Tibial nerve (tissue), 4 donors: ENCODE data around the gene CFAP97.

Source experiments
- CTCF ChIP-seq, 5 experiments: fragments of 200-600 bp in 3 of 5; fragments of 450-650 bp in 2 of 5; sonication (generic) in 3 of 5; IDR thresholded peaks; one replicate each; pipeline ENCODE4 v1.5.1; 2016 to 2019; ENCODE audit warnings: antibody characterized with exemption in 5 of 5, mild to moderate bottlenecking in 3 of 5, moderate library complexity in 2 of 5
- EP300 ChIP-seq, 2 donors: sonication (generic); formaldehyde crosslinking; IDR thresholded peaks; one replicate each; pipeline ENCODE4 v1.6.1; 2017; ENCODE audit warnings: antibody characterized with exemption in 2 of 2, mild to moderate bottlenecking in 1 of 2
- POLR2A ChIP-seq, 2 donors: fragments of 450-650 bp; IDR thresholded peaks; one replicate each; pipeline ENCODE4 v1.6.1; 2017; ENCODE audit warnings: antibody characterized with exemption in 2 of 2, mild to moderate bottlenecking in 2 of 2, moderate library complexity in 2 of 2

DNA sequence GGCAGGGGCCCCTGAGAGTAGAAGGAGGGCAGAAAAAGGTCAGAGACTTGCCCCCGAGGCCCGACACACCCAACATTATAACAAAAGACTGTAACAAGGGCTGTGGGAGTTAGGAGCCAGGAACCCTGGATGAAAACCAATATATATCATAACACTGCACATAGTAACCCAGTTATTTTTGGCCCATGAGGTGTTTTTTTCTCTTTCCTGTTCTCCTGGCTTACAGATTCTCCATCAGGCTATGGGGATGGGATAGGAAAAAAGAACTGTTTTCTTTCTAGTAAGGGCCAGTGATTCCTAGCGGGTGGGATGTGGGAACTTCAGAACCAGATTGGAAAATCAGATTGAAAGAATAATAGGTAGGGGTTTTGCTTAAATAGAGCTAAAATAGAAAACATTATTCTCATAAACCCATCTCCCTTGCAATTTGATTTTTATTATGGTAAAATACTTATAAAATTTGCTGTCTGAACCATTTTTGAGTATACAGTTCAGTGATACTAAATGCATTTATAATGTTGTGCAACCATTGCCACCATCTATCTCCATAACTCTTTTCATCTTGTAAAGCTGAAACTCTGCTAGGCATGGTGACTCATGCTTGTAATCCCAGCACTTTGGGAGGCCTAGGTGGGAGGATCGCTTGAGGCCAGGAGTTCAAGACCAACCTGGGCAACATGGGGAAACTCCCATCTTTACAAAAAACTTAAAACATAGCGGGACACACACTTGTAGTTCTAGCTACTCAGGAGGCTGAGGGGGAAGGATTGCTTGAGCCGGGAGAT is 39.1 kb upstream of the CFAP97 start:
- TF ChIP-seq POLR2A (IDR thresholded peaks at IDR 0.05) (no peak), CTCF (IDR thresholded peaks at IDR 0.05) (no peak), EP300 (IDR thresholded peaks at IDR 0.05) (no peak)
